ENCODE measurements around the gene DTX1.
"Not testable (repeated sequence)": the region's sequence is repeated elsewhere in the genome, so short reads cannot be mapped to it uniquely, and the experiment has no call there.

Gene DTX1

DNA sequence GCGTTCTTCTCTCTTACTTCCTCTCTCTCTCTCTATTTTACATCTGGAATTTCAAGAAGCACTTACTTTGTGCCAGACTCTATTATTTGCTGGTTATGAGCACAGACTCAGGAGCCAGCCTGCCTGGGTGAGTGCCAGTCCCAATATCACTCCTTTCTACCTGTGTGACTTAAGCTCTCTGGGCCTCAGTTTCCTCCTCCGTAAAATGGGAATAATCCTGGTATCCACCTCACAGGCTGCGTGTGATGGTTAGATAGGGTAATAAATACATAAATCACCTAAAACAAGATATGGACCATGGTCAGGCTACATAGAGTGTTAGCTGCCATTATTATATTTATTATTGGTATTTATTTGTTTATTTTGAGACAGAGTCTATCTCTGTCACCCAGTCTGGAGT lies 54.7 kb downstream of the DTX1 start:
- in situ Hi-C loops (cut with HindIII; ENCODE audit: low sequenced_read_pairs): no loop called here

GRCh38 chr12:113112043-113112899 lies 55.7 kb downstream of the DTX1 start:
- in situ Hi-C loops (cut with HindIII; ENCODE audit: low sequenced_read_pairs): no loop called here

DNA sequence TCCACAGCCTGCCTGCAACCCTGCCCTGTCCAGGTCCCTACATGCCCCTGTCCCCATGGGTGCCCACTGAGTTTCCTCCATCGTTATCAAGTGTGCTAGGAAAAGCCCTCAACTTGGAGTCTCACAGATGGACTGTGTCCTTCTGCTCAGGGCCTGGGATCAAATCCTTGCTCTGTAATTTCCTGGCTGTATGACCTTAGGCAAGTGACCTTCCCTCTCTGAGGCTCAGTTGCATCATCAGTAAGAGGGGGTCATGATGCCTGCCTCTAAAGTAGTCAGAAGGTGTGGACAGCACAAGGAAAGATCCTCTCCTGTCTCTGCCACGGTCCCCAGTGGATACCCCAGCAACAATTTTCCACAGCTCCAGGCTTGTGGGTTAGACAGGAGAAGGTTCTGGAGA lies 56.9 kb downstream of the DTX1 start:
- in situ Hi-C loops (cut with HindIII; ENCODE audit: low sequenced_read_pairs): no loop called here

GRCh38 chr12:113114447-113115178 lies 58.1 kb downstream of the DTX1 start:
- in situ Hi-C loops (cut with HindIII; ENCODE audit: low sequenced_read_pairs): no loop called here

DNA sequence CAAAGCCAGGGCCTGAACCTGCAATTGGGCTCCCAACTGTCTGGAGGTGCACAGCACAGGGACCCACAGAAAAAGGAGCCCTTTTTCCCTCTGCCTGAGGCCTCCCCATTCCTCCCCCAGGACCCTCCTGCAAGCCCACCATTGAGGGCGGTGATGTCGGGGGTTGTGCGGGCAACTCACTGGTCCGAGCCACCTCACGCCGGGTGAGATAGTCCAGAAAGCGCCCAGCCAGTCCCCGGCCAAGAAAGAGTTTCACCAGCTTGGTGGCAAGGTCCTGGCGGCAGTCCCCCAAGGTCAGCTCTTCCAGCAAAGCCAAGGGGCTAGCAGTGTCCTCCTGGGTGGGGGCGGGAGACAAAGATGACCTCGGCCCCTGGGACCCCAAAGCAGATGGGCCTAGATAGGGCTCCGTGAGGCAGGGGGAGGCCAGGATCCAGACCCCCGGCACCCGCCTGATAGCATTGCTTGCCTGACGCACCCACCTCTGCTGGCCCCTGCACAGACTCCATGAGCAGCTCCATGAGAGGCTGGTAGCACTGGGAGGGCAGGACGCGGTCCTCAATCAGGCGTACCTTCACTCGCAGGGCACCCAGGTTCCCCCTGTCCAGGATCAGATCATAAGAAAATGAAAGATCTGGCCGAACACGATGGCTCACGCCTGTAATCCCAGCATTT lies 59.1 kb downstream of the DTX1 start:
- in situ Hi-C loops (cut with HindIII; ENCODE audit: low sequenced_read_pairs): no loop called here

GRCh38 chr12:113116875-113117274 lies 60.3 kb downstream of the DTX1 start:
- in situ Hi-C loops (cut with HindIII; ENCODE audit: low sequenced_read_pairs): no loop called here

DNA sequence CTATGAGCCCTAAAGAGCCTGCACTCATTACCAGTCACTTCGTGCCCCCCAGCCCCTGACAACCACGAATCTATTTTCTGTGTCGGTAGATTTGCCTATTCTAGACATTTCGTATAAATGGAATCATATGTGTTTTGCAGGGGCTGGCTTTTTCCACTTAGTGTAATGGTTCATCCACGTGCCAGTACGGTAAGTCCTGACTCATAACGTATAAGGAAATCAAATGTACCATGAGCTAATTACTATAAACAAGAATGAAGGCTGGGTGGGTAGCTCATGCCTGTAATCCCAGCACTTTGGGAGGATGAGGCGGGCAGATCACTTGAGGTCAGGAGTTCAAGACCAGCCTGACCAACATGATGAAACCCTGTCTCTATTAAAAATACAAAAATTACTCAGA lies 61.2 kb downstream of the DTX1 start:
- in situ Hi-C loops (cut with HindIII; ENCODE audit: low sequenced_read_pairs): not testable (repeated sequence)

DNA sequence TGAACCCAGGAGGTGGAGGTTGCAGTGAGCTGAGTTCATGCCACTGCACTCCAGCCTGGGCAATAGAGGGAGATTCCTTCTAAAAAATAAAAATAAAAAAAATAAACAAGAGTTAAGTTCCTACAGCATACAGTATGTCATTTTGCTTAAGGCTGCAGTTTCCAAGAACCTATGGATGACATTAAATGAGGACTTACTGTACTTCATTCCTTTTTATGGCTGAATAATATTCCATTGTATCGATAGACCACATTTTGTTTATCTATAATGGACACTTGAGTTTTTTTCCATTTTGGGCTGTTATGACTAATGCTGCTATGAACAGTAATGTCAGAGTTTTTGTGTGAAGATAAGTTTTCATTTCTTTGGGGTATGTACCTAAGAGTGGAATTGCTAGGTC lies 61.6 kb downstream of the DTX1 start:
- in situ Hi-C loops (cut with HindIII; ENCODE audit: low sequenced_read_pairs): no loop called here

DNA sequence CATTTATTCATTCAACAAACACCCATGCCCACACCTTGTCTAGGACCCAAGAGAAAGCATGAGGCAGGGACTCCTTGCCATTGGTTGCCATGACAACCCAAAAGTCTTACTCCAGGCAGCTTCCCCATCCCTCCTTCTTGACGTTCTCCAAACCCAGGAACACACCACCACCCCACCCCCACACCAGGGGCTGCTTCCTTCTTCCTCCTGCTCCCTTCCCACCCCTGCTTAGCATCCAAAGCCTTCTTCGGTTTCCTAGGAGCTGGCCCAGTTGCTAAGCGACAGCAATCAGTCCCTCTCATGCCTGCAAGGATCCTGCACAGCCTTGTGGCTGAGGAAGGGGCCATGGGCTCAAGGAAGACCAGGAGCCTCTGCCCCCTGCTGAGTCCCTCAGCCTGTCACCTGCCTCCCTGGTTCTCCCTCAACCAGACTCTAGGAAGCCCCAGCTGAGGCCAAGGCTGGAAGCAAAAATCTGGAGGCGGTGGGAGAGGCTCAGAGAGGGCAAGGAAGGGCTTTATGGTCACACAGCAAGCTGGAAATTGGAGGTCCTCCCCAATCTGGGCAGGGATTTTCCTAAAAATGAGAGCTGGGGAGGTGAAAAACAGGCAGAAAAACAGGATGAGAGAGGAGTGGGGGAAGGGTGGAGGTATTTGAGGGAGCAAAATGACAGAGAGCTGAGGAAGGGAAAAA lies 63.6 kb downstream of the DTX1 start:
- in situ Hi-C loops (cut with HindIII; ENCODE audit: low sequenced_read_pairs): no loop called here

DNA sequence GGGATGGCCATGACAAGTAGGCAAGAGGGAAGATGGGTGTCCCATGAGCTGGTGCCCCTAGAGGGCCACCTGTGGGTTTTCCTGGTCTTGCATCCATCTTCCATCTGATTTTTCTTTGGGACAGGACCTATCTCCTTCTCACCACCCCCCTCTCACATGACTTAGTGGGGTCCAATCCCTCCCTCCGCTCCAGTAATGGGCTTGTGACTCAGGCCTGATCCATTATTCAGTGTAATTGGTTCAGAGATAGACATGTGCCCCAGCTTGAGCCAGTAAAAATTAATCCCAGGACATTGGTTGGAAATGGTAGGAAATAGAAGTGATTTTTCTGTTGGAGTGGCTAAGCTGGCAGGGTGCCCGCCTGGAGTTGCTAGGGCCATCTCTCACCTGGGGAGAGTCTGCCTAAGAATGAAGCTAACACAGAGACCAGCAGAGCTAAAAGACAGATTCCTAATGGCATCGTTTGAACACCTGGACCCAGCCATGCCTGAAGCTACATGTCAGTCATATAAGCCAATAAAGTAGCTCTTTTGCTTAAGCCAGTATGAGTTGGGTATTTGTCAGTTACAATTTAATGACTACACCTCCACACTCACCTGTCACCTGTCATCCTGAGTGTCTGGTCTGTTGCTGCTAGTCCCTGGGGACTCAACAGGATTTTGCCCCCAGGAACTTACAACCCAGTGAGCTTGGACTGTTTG lies 64.3 kb downstream of the DTX1 start:
- in situ Hi-C loops (cut with HindIII; ENCODE audit: low sequenced_read_pairs): no loop called here

DNA sequence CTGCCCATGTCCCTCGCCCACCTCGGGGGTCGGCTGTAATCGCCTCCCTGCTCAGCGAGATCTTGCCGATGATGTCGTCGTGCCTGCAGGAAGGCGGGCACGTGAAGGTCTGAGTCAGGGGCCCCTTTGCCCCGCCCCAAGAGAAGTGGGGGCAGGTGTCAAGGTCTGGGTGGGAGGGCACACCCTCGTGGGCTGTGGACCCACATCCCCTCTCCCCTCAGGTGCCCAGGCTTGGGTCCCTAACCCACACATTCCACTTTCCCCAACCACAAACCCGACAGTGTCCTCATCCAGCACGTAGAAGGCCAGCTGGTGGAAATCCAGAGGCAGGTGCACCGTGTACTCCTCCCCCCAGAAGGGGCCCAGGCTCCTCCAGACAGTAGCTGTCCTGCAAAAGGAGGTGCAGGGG lies 71.3 kb downstream of the DTX1 start:
- in situ Hi-C loops (cut with HindIII; ENCODE audit: low sequenced_read_pairs): no loop called here

GRCh38 chr12:113128802-113129663 lies 72.5 kb downstream of the DTX1 start:
- in situ Hi-C loops (cut with HindIII; ENCODE audit: low sequenced_read_pairs): no loop called here

DNA sequence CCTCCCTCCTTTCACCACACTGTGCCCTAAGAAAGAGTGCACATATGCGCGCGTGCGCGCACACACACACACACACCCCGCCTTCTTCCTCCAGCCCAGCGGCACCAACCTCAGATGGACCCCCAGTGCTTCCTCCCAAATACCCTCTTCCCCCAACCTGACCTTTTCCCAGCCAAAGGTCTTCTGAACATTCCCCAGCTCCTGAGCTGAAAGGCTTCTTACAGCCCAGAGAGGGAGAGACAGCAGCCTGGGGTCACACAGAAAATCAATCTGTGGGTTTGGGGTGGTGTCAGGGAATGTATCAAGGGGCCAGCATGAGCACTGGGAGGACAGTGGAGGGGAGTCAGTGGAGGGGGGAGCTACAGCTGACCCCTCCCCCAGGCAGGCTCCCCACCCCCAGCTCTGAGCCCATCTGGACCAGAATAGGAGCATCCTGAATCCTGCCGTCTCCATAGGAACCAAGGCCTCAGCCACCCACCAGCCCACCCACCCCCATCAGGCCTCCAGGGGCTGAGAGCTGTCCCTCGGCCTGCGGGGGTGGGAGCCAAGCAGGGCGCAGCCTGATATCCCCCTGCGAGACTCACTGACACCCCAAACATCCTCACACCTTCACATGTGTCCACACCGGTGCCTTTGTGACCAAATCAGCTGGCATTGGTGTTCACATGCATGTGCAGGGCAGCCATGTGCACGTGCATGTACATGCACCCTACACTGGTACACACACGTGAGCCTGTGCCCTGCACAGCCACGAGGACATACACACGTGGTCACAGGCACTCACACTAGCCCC lies 73.3 kb downstream of the DTX1 start:
- in situ Hi-C loops (cut with HindIII; ENCODE audit: low sequenced_read_pairs): no loop called here

DNA sequence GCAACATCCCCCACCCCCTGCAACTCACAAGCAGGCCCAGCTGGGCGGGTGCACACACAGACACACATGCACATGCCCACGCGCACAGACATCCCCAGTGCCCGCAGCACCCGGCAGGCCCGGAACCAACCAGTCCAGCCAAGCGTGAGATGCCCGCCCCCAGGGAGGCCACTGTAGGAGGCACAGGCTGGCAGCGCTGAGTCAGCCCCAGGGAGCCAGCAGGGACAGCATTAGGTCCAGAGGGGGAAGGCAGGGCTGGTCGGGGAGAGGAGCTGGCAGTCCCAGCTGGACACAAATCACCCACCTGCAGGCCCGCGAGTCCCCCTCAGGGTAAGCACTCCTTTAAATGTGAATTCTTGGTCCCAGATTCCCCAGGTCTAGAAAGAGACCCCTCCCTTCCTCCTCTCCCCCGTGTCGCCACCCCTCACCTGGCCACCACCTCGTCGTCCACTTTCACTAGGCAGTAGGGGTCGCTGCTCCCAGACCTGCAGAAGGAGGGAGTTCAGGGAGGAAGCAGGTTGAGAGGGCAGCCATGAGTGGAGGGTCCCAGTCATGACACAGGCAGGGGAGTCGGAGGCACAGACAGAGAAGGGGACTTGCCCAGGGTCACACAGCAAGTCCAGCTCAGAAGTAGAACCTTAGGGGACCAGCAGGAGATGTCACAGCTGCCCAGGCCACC lies 74.1 kb downstream of the DTX1 start:
- in situ Hi-C loops (cut with HindIII; ENCODE audit: low sequenced_read_pairs): no loop called here

DNA sequence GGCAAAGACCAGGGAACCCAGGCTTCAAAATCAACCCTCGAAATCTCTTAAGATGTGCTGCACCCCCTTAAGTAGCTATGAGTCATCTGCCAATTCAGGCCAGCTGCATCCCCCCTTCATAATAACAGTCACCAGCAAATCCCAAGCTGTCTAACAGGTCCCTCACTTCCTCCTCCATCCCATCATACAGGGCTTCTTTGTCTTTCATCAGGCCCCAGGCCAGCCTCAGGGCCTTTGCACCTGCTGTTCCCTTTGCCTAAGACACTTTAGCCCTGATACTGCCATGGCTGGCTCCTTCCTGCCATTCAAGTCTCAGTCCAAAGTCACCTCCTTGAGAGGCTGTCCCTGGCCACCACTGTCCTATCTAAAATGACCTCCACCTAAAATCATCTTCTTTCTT lies 75.0 kb downstream of the DTX1 start:
- in situ Hi-C loops (cut with HindIII; ENCODE audit: low sequenced_read_pairs): no loop called here

GRCh38 chr12:113133036-113133435 lies 76.5 kb downstream of the DTX1 start:
- in situ Hi-C loops (cut with HindIII; ENCODE audit: low sequenced_read_pairs): no loop called here

DNA sequence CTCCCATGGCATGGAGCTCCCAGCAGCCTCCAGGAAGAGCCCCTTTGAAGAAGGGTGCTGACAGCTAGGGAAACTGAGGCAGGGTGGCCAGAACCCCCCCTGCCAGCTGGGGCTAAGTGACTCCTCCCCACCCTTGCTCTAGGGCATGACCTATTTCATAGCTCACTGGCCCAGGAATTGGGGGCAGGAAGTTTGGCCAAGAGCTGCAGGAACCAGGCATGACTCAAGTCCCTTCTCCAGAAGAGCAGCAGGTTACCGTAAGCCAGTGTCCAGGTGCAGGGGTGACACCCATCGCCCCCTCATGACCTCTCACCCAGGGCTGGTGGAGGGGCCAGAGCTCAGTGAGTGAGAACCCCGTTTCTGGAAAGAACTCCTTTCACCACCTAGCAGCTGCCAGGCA lies 77.1 kb downstream of the DTX1 start:
- in situ Hi-C loops (cut with HindIII; ENCODE audit: low sequenced_read_pairs): no loop called here

DNA sequence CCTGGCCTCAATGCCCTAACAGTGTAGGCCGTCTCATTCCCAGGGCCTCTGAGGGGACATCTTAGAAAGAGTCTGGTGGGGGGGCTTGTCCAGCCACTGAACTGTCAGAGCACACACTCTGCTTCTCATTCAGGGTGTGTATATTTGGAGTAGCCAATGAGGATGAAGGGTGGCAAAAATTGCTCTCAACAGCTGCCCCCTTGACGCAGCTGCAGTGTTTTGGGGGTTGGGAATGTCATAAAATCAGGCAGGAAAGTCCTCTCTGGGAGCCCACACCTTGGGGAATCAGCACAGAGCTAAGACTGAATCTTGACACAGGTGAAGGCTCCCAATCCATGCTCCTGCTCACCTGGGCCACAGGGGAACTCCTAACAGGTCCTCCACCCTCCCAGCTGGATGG lies 77.5 kb downstream of the DTX1 start:
- in situ Hi-C loops (cut with HindIII; ENCODE audit: low sequenced_read_pairs): no loop called here

All from DLD1 (cell line).